H1 (cell line): Measurements from ENCODE around the gene KRTAP5-6. TPM values are rescaled to one million over a fixed set of nuclear protein-coding genes. Genes with fewer than 3 reads are reported as not detected.
"Not testable (repeated sequence)": the region's sequence is repeated elsewhere in the genome, so short reads cannot be mapped to it uniquely, and the experiment has no call there.

Source experiments
- CTCF ChIA-PET: fragments of 300-600 bp; sonication (Branson Sonifier 250); formaldehyde crosslinking; loops from one replicate; lab custom pipeline; 2021; ENCODE audit not compliant: partially characterized antibody; lab: Charles Lee
- POLR2A ChIA-PET: fragments of 300-600 bp; sonication (Branson Sonifier 250); formaldehyde crosslinking; loops from one replicate; lab custom pipeline; 2021; ENCODE audit warnings: inconsistent platforms; ENCODE audit not compliant: partially characterized antibody; lab: Charles Lee
- DNase-seq, 2 experiments: peaks; one replicate each; pipeline versions ENCODE4 v3.0.0 to v3.0.0-alpha.2; 2010 to 2022; ENCODE audit warnings: low spot score in 2 of 2, low read depth in 1 of 2, mixed read lengths in 1 of 2
- FAIRE-seq: peaks from 2 replicates; lab custom pipeline; 2011; peaks lifted over from hg19 to GRCh38; lab: Jason Lieb, UNC
- H2AFZ ChIP-seq: 2 replicates; pipeline ENCODE4 v1.8.1; 2012; ENCODE audit warnings: low read length, inconsistent platforms
- H2AK5ac ChIP-seq: 2 replicates; pipeline ENCODE4 v1.6.1; 2013; ENCODE audit warnings: low read depth, low read length
- H2BK120ac ChIP-seq: replicated peaks from 2 replicates; pipeline ENCODE3; 2013; ENCODE audit warnings: low read depth, low read length, inconsistent platforms
- H2BK12ac ChIP-seq: 2 replicates; pipeline ENCODE4 v1.6.1; 2013; ENCODE audit warnings: low read depth, low read length
- H2BK15ac ChIP-seq: 2 replicates; pipeline ENCODE4 v1.6.1; 2013; ENCODE audit warnings: low read length
- H2BK20ac ChIP-seq: 2 replicates; pipeline ENCODE4 v1.6.1; 2013; ENCODE audit warnings: low read length
- H2BK5ac ChIP-seq: 2 replicates; pipeline ENCODE4 v1.6.1; 2013; ENCODE audit warnings: low read depth, low read length
- H3K14ac ChIP-seq: 2 replicates; pipeline ENCODE4 v1.6.1; 2013; ENCODE audit warnings: inconsistent platforms; ENCODE audit not compliant: insufficient read length
- H3K18ac ChIP-seq: 2 replicates; pipeline ENCODE4 v1.6.1; 2013; ENCODE audit warnings: low read length; ENCODE audit errors: extremely low read depth
- H3K23ac ChIP-seq: 2 replicates; pipeline ENCODE4 v1.6.1; 2013; ENCODE audit warnings: inconsistent platforms; ENCODE audit not compliant: insufficient read length
- H3K23me2 ChIP-seq: 2 replicates; pipeline ENCODE4 v1.6.1; 2013; ENCODE audit warnings: low read depth, low read length
- H3K27ac ChIP-seq: 2 replicates; pipeline ENCODE4 v1.6.1; 2011; ENCODE audit warnings: low read depth, low read length, inconsistent platforms
- H3K27me3 ChIP-seq, 4 experiments: replicated peaks in 1 of 4; 1 replicate in 1 of 4; 2 replicates in 3 of 4; pipeline versions ENCODE4 v1.6.1 to v1.8.1; 2011 to 2013; ENCODE audit warnings: low read length in 3 of 4, mild to moderate bottlenecking in 3 of 4, inconsistent platforms in 2 of 4, mixed read lengths in 2 of 4, moderate library complexity in 1 of 4; ENCODE audit not compliant: control insufficient read depth in 3 of 4, insufficient read depth in 3 of 4; ENCODE audit errors: extremely low read depth in 1 of 4
- H3K36me3 ChIP-seq, 4 experiments: 2 replicates each; pipeline versions ENCODE4 v1.6.1 to v1.8.1; 2011 to 2013; ENCODE audit warnings: mild to moderate bottlenecking in 4 of 4, low read length in 3 of 4, moderate library complexity in 2 of 4, control low read depth in 1 of 4, inconsistent platforms in 1 of 4; ENCODE audit not compliant: insufficient read depth in 4 of 4, control insufficient read depth in 2 of 4
- H3K4ac ChIP-seq: replicated peaks from 2 replicates; pipeline ENCODE3; 2013; ENCODE audit warnings: low read length, low read depth, mixed read lengths, inconsistent platforms; ENCODE audit not compliant: insufficient read length
- H3K4me1 ChIP-seq, 4 experiments: replicated peaks in 1 of 4; 1 replicate in 1 of 4; 2 replicates in 3 of 4; pipeline versions ENCODE4 v1.6.1 to v1.8.1; 2011 to 2013; ENCODE audit warnings: low read length in 3 of 4, inconsistent platforms in 2 of 4, mixed read lengths in 1 of 4; ENCODE audit not compliant: insufficient read depth in 4 of 4, control insufficient read depth in 3 of 4
- H3K4me2 ChIP-seq, 2 experiments: 2 replicates each; pipeline versions ENCODE4 v1.6.1 to v1.8.1; 2011 to 2013; ENCODE audit warnings: low read depth in 2 of 2, low read length in 2 of 2, control low read depth in 1 of 2, inconsistent platforms in 1 of 2, mild to moderate bottlenecking in 1 of 2; ENCODE audit not compliant: insufficient read depth in 1 of 2
- H3K4me3 ChIP-seq, 4 experiments: fragments of 200-600, 300-600 bp in 1 of 4; sonication (generic), shearing (Covaris generic), sonication (Bioruptor Twin) in 1 of 4; 2 replicates each; pipeline versions ENCODE4 v1.5.1 to v1.8.1; 2011 to 2016; ENCODE audit warnings: low read length in 4 of 4, low read depth in 3 of 4, control low read depth in 2 of 4, inconsistent platforms in 2 of 4, mild to moderate bottlenecking in 2 of 4, mixed read lengths in 1 of 4, moderate library complexity in 1 of 4; ENCODE audit not compliant: insufficient read depth in 2 of 4; ENCODE audit errors: extremely low read depth in 1 of 4
- H3K56ac ChIP-seq: replicated peaks from 2 replicates; pipeline ENCODE3; 2013; ENCODE audit warnings: low read depth, mild to moderate bottlenecking, mixed read lengths, low read length, inconsistent platforms; ENCODE audit not compliant: insufficient read length
- H3K79me1 ChIP-seq: 2 replicates; pipeline ENCODE4 v1.6.1; 2013; ENCODE audit warnings: low read depth, low read length, control low read depth
- H3K79me2 ChIP-seq, 2 experiments: 2 replicates each; pipeline versions ENCODE4 v1.6.1 to v1.8.1; 2012 to 2013; ENCODE audit warnings: low read length in 2 of 2, mild to moderate bottlenecking in 2 of 2, inconsistent platforms in 1 of 2; ENCODE audit not compliant: insufficient read depth in 2 of 2, control insufficient read depth in 1 of 2
- H3K9ac ChIP-seq, 4 experiments: replicated peaks in 1 of 4; 1 replicate in 1 of 4; 2 replicates in 3 of 4; pipeline versions ENCODE4 v1.6.1 to v1.8.1; 2011 to 2013; ENCODE audit warnings: low read depth in 3 of 4, low read length in 3 of 4, control low read depth in 2 of 4, mild to moderate bottlenecking in 2 of 4, moderate library complexity in 2 of 4, inconsistent platforms in 1 of 4; ENCODE audit errors: extremely low read depth in 1 of 4
- H3K9me3 ChIP-seq, 2 experiments: 2 replicates each; pipeline versions ENCODE4 v1.6.1 to v1.8.1; 2012 to 2013; ENCODE audit warnings: mild to moderate bottlenecking in 2 of 2, moderate library complexity in 2 of 2, control low read depth in 1 of 2, inconsistent platforms in 1 of 2, low read depth in 1 of 2, low read length in 1 of 2, mixed read lengths in 1 of 2; ENCODE audit not compliant: insufficient read depth in 2 of 2
- H4K20me1 ChIP-seq, 2 experiments: replicated peaks in 1 of 2; 2 replicates each; pipeline versions ENCODE3 to v1.8.1; 2011 to 2013; ENCODE audit warnings: inconsistent platforms in 2 of 2, low read length in 2 of 2, mild to moderate bottlenecking in 1 of 2; ENCODE audit not compliant: insufficient read depth in 2 of 2, control insufficient read depth in 1 of 2
- H4K5ac ChIP-seq: 2 replicates; pipeline ENCODE4 v1.6.1; 2013; ENCODE audit warnings: low read length, low read depth, mixed read lengths, inconsistent platforms; ENCODE audit not compliant: insufficient read length
- H4K8ac ChIP-seq: 2 replicates; pipeline ENCODE4 v1.8.0; 2013; ENCODE audit warnings: mild to moderate bottlenecking, moderate library complexity, low read length, inconsistent platforms; ENCODE audit not compliant: insufficient read depth; ENCODE audit errors: extremely low read depth
- H4K91ac ChIP-seq: replicated peaks from 2 replicates; pipeline ENCODE3; 2013; ENCODE audit warnings: low read length, mixed read lengths, inconsistent platforms; ENCODE audit not compliant: insufficient read length
- WGBS, 2 experiments: shearing (Covaris generic) in 1 of 2; methylation state at CpG; one replicate each; pipeline versions ENCODE4 v1.1.6 to v1.1.7; 2013 to 2015; ENCODE audit warnings: low lambda C conversion rate in 2 of 2, mixed read lengths in 2 of 2, inconsistent platforms in 1 of 2, low coverage in 1 of 2, missing lambda C conversion rate in 1 of 2; ENCODE audit not compliant: insufficient replicate concordance in 2 of 2, insufficient coverage in 1 of 2, insufficient read length in 1 of 2; ENCODE audit errors: extremely low coverage in 1 of 2, missing lambda C conversion rate in 1 of 2; 5-methylcytosine and 5-hydroxymethylcytosine counted together
- polyA plus RNA-seq, 7 experiments: library from polyadenylated mRNA; depleted of rRNA in 3 of 7; stranded (reverse) in 5 of 7; unstranded in 2 of 7; fragments of >200 nt in 5 of 7; fragments of 200-250 nt in 2 of 7; gene quantifications; 1 replicate in 5 of 7; 2 replicates in 1 of 7; 4 replicates in 1 of 7; pipeline versions ENCODE4 v1.2.1 to v1.2.3, GENCODE V29; 2011 to 2013; ENCODE audit warnings: missing spikeins in 2 of 7, mixed read lengths in 2 of 7
- total RNA-seq: library from RNA; stranded (reverse); fragmentation: NEBNext Ultra II Directional; extraction: Animal tissue kit (Norgen Biotek cat#: 25700); gene quantifications from 2 replicates; pipeline ENCODE4 v1.2.1, GENCODE V29; 2021

The KRTAP5-6 gene
- total and polyA plus RNA-seq, 2 of the 8 experiments (the other 6 are each of a cell fraction or from before 2014, with no cell fraction given) = not detected

DNA sequence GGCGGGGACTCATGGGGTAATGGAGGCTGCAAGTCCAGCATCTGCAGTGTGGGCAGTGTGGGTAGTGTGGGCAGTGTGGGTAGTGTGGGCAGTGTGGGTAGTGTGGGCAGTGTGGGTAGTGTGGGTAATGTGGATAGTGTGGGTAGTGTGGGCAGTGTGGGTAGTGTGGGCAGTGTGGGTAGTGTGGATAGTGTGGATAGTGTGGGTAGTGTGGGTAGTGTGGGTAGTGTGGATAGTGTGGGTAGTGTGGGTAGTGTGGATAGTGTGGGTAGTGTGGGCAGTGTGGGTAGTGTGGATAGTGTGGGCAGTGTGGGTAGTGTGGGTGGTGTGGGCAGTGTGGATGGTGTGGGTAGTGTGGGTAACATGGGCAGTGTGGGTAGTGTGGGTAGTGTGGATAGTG lies 26.5 kb upstream of the KRTAP5-6 start:
- H2BK120ac ChIP-seq, H4K20me1 ChIP-seq, H3K23ac ChIP-seq, H3K9ac ChIP-seq, H3K79me1 ChIP-seq, H3K36me3 ChIP-seq, H4K8ac ChIP-seq, H3K18ac ChIP-seq, H2BK5ac ChIP-seq, H3K4ac ChIP-seq, POLR2A ChIA-PET, H3K27me3 ChIP-seq, H4K5ac ChIP-seq, H3K27ac ChIP-seq, H3K14ac ChIP-seq, H2BK20ac ChIP-seq, H3K56ac ChIP-seq, H3K4me3 ChIP-seq, H2AFZ ChIP-seq, H3K4me1 ChIP-seq, H3K4me2 ChIP-seq, H2BK15ac ChIP-seq, H3K23me2 ChIP-seq, FAIRE-seq, H3K9me3 ChIP-seq, DNase-seq, H3K79me2 ChIP-seq, H4K91ac ChIP-seq: not testable (repeated sequence)
- WGBS, 2 experiments = 79% methylated on average over 1 of the region's 1 CpG; no CpG with 5 or more reads in 1 of the 2 experiments
- Histone ChIP-seq H2AK5ac (0 out of 2 replicates have a peak overlapping the region, but pooled peaks have one; percentile 17), H2BK12ac (peak overlapping the region; percentile 52; the same call in 1 of the 2 replicates)
- CTCF ChIA-PET = interaction anchor here (1.1 kb wide), 1 partner anchor 18 kb away, joined by 4 read pairs; no protein-coding TSS in a partner anchor
